HK-2 (cell line): ENCODE data around the gene TSSC4.
"Not testable (repeated sequence)": the region's sequence is repeated elsewhere in the genome, so short reads cannot be mapped to it uniquely, and the experiment has no call there.

Experiments used
- DNase-seq: peaks from one replicate; pipeline ENCODE4 v3.0.0-alpha.2; 2018; ENCODE audit not compliant: unreplicated experiment

The TSSC4 gene

DNA sequence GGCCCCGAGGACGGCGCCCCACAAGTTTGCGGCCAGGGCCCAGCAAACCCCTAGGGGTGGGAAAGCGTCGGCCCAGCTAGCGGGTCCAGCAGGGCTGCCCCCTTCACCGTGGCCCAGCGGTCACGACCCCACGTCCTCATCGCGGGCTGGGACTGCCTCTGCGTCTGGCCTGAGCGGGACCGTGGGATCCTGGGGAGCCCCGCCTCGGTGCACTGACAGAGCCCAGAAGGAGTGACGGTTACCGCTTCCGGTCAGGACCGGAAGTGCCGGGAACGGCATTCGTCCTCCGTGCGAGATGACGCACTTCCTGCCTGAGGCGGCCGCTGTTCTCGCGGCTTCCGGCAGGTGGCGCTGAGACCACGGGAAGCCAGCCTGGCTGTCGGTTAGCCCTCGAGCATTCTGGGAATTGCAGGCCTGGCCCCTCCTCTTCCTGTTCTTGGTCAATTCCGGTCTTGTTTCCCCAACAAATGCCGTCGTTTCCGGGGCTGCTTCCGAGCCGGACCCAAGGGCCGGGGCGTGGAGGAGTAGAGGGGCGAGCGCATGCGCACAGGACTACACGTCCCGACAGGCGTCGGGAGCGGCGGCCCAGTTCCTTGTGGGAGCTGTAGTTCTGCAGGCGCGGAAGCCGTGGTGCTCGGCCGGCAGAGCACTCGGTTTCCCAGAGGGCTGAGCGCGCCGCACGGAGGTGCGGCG, at the start of gene TSSC4:
TSSC4 (plus strand) TSS at position 682 of the 693 bp plus-strand sequence. CDS start 1,884 bp downstream, outside the sequence.
- peak; percentile 97 for DNase-seq

- no peak for DNase-seq
These were observed 48.8 kb upstream of the TSSC4 start for GRCh38 chr11:2351701-2352100.

DNA sequence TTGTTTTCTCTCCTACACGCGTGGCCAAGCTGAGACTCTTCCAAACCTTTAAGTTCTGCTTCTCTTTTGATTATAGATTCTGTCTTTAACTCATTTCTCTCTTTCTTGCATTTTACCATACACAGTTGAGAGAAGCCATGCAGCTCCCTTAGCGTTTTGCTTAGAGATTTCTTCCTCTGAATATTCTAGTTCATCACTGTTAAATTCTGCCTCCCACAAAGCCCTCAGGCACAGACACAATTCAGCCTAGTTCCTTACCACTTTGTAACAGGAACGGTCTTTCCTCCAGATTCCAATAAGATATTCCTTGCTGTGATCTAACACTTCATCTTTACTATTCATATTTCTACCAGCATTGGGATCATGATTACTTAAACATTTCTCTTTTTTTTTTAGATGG, 48.1 kb upstream of the TSSC4 start:
- no peak for DNase-seq

GRCh38 chr11:2355000-2355644, 45.4 kb upstream of the TSSC4 start:
- DNase-seq = no peak

GRCh38 chr11:2357246-2357645, 43.3 kb upstream of the TSSC4 start:
- DNase-seq = no peak

- not testable (repeated sequence) for DNase-seq
These were observed 42.9 kb upstream of the TSSC4 start for GRCh38 chr11:2357651-2358050.

DNA sequence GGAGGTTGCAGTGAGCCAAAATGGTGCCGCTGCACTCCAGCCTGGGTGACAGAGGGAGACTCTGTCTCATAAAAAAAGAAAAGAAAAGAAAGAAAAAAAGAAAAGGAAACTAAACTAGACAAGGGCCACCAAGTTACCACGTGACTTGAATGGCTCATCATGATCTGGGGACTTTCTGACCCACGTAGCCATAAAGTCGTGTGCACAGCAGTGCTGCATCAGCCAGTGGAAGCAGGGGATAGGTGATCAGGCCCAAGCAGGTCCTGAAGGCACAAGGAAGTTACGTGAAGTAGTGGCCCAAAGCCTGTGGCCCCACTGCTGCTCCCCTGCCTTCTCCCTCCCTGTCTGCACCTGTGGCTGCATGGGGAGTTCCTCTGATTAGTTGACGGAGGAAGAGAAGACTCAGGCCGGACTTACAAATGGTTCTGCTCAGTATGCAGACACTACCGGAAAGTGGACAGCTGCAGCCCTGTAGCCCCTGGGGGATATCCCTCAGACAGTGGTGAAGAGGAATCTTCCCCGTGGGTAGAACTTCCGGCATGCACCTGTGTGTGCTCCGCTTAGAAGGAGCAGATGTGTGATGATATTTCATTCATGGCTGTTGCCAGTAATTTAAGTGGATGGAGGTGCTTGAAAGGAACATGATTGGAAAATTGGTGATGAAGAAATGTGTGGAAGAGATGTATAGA, 41.7 kb upstream of the TSSC4 start:
- no peak for DNase-seq

DNA sequence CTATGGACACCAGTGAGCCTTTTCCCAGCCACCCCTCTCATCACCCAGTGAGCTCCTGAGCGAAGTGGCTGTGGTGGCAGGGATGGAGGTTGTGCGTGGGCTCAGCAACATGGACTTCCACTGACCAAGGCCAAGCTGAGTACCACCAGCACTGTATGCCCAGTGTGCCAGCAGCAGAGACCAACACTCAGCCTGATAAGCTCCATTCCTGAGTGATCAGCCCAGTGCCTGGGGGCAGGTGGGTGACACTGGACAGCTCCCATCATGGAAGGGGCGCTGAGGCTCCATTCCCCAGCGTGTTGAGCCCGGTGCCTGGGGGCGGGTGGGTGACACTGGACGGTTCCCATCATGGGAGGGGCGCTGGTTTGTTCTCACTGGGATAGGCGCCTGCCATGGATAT, 41.0 kb upstream of the TSSC4 start:
- no peak for DNase-seq

GRCh38 chr11:2360081-2360642, 40.4 kb upstream of the TSSC4 start:
- DNase-seq = no peak

DNA sequence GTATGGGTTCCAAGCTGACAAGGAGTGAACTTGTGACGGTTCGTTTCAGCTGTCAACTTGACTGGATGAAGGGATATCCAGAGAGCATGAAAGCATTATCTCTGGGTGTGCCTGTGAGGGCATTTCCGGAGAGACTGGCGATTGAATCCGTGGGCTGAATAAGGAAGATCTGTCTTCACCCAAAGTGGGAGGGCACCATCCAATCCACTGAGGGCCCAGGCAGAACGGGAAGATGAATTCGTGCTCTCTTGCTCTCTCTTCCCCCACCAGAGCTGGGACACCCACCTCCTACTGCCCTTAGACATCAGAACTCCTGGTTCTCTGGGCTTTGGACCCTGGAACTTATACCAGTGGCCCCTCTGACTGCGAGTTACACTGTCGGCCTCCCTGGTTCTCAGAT, 39.0 kb upstream of the TSSC4 start:
- DNase-seq = no peak

DNA sequence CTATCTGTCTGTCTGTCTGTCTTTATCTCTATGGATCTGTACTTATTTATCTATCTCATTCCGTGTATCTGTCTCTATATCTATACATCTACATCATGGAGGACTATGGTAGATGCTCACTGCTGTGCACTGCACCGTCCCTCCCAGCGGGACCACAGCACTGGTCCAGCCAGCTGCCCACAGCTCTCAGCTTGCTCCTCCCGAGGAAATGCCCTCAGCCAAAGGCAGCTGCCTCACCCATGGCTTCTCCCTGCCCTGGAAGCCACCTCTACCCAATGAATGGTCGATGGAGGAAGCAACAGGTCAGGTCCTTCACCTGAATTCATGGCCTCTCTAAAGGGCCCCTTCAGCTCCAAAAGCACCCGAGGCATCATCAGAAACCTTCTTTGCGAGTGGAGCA, 38.1 kb upstream of the TSSC4 start:
- no peak for DNase-seq

GRCh38 chr11:2363130-2363529, 37.4 kb upstream of the TSSC4 start:
- DNase-seq = no peak

- no peak for DNase-seq
These were observed 36.8 kb upstream of the TSSC4 start for GRCh38 chr11:2363577-2364370.

DNA sequence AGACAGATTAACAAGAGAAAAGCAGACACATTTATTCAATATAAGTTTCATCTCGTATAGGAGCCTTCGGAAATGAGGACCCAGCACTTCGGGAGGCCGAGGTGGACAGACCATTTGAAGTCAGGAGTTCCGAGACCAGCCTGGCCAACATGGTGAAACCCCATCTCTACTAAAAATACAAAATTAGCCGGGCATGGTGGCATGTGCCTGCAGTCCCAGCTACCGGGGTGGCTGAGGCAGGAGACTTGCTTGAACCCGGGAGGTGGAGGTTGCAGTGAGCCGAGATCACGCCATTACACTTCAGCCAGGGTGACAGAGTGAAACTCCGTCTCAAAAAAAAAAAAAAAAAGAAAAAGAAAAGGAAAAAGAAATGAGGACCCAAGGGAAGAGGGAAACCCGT, 36.2 kb upstream of the TSSC4 start:
- DNase-seq = not testable (repeated sequence)

DNA sequence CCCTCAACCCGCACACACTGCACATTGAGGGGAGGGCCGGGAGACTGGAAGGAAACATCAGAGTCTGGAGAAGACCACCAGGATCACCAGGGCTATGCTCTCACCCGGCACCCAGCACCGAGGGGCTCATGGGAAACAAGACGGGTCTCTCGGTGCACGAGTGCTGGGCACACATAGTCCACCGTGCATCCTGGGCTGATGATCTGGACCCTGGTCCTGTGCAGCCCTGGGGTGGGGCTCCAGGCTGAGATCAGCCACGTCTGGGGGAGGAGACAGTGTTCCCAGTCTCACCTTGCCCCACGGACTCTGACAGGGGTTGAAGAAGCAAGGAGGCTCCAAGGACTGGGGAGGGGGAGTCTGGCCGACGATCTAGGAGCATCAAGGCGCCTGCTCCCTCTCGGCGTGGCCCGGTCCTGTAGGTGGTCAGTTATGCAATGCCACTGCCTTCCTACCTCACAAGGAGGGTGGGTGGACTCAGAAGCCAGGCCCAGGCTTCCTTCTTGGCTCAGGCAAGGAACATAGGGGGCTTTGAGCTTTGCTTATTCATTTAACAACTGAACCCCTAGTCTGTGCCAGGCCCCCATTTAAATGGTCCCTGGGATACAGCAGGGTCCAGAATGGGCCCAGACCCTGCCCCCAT, 34.9 kb upstream of the TSSC4 start:
- DNase-seq = no peak

DNA sequence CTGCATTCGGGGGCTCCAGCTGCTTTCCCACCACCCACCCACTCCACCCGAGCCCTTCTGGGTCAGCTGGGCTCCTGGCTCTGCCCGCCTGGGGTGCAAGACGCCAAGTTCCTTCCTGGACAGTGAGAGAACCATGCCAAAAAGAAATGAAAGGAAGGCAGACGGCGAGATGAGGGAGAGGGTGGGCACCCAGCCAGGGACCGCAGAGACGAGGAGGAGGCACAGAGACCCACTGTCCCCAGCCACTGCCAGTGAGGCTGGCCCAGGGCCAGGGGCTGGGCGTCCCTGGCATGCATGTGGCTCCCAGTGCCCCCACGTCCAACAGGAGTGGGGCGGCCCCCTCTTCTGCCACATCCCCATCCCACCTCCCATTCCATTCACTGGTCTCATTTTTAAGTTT, 34.3 kb upstream of the TSSC4 start:
- no peak for DNase-seq

GRCh38 chr11:2366733-2367132, 33.8 kb upstream of the TSSC4 start:
- DNase-seq = no peak

- no peak for DNase-seq
These were observed 33.0 kb upstream of the TSSC4 start for GRCh38 chr11:2367266-2368160.

- DNase-seq = no peak
These were observed 32.2 kb upstream of the TSSC4 start for GRCh38 chr11:2368178-2368850.

GRCh38 chr11:2368851-2369180, 31.7 kb upstream of the TSSC4 start:
- DNase-seq = no peak
